ENCODE measurements around the gene UGT2B17. TPM values are rescaled to one million over a fixed set of nuclear protein-coding genes. Genes with fewer than 3 reads are reported as not detected.

Gene UGT2B17
- total RNA-seq, 4 donors from 2014 or later: not detected

- 93 to 100% methylated on average over 1 of the region's 1 CpG for WGBS, 2 donors
- Histone ChIP-seq H3K27ac (no peak overlapping the region), H3K27me3 (no peaks in the 10 kb centered on the region), H3K9me3 (no peaks in the 10 kb centered on the region), H3K4me1 (no peaks in the 10 kb centered on the region), H3K4me3 (replicated peaks in 1 of 3) (no peak overlapping the region), H3K36me3 (no peaks in the 10 kb centered on the region)
- no peak for DNase-seq
- TF ChIP-seq, protein P1, sequence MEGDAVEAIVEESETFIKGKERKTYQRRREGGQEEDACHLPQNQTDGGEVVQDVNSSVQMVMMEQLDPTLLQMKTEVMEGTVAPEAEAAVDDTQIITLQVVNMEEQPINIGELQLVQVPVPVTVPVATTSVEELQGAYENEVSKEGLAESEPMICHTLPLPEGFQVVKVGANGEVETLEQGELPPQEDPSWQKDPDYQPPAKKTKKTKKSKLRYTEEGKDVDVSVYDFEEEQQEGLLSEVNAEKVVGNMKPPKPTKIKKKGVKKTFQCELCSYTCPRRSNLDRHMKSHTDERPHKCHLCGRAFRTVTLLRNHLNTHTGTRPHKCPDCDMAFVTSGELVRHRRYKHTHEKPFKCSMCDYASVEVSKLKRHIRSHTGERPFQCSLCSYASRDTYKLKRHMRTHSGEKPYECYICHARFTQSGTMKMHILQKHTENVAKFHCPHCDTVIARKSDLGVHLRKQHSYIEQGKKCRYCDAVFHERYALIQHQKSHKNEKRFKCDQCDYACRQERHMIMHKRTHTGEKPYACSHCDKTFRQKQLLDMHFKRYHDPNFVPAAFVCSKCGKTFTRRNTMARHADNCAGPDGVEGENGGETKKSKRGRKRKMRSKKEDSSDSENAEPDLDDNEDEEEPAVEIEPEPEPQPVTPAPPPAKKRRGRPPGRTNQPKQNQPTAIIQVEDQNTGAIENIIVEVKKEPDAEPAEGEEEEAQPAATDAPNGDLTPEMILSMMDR (IDR thresholded peaks at IDR 0.05): no peak
- no peak for TF ChIP-seq POLR2A (IDR thresholded peaks at IDR 0.05)
- intact Hi-C loops (cut with DNase I): no loop called here
These were observed 30.1 kb upstream of the UGT2B17 start for GRCh38 chr4:68606240-68606639.

GRCh38 chr4:68599150-68599549, 23.0 kb upstream of the UGT2B17 start:
- H3K4me3 ChIP-seq (replicated peaks in 1 of 3): no peak overlapping the region
- intact Hi-C loops (cut with DNase I): no loop called here
- no peaks in the 10 kb centered on the region for H3K9me3 ChIP-seq
- no peak overlapping the region for H3K27ac ChIP-seq
- DNase-seq: no peak
- TF ChIP-seq, protein P1 (IDR thresholded peaks at IDR 0.05): no peak
- H3K4me1 ChIP-seq: no peaks in the 10 kb centered on the region
- H3K27me3 ChIP-seq: no peaks in the 10 kb centered on the region
- no peaks in the 10 kb centered on the region for H3K36me3 ChIP-seq
- WGBS, 2 donors: 70 to 78% methylated on average over 3 of the region's 3 CpGs

GRCh38 chr4:68597482-68597881, 21.4 kb upstream of the UGT2B17 start:
- intact Hi-C loops (cut with DNase I): no loop called here
- no peak for TF ChIP-seq POLR2A (IDR thresholded peaks at IDR 0.05)
- TF ChIP-seq, protein P1 (IDR thresholded peaks at IDR 0.05): no peak
- WGBS, 2 donors: 95 to 97% methylated on average over 2 of the region's 2 CpGs
- Histone ChIP-seq H3K36me3 (no peaks in the 10 kb centered on the region), H3K27ac (no peak overlapping the region), H3K27me3 (no peaks in the 10 kb centered on the region), H3K4me1 (no peaks in the 10 kb centered on the region), H3K4me3 (replicated peaks in 1 of 3) (no peak overlapping the region), H3K9me3 (no peaks in the 10 kb centered on the region)
- no peak for DNase-seq

DNA sequence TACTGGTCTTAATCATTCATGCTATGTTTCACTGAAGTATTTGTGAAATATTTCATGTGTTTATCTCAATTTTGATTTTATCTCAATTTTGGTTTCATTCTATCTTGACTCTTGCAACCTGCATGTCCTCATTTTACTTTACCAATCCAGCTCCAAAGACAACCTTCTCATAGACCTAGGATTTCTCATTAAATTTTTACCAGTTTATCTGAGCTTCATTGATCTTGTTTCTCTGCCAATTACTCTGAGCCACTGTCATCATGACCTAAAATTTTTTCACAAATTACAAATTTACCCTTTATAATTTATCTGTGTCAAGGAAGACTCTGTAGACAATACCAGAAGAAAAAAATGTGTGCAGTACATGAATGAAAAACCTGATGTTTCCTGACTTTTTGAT, 18.6 kb upstream of the UGT2B17 start:
- H3K4me3 ChIP-seq (replicated peaks in 1 of 3): no peak overlapping the region
- H3K36me3 ChIP-seq: no peaks in the 10 kb centered on the region
- H3K27me3 ChIP-seq: no peaks in the 10 kb centered on the region
- no peak overlapping the region for H3K27ac ChIP-seq
- no peak for TF ChIP-seq POLR2A (IDR thresholded peaks at IDR 0.05)
- TF ChIP-seq, protein P1 (IDR thresholded peaks at IDR 0.05): no peak
- intact Hi-C loops (cut with DNase I): no loop called here
- no peak for DNase-seq
- no peaks in the 10 kb centered on the region for H3K4me1 ChIP-seq
- no peaks in the 10 kb centered on the region for H3K9me3 ChIP-seq

DNA sequence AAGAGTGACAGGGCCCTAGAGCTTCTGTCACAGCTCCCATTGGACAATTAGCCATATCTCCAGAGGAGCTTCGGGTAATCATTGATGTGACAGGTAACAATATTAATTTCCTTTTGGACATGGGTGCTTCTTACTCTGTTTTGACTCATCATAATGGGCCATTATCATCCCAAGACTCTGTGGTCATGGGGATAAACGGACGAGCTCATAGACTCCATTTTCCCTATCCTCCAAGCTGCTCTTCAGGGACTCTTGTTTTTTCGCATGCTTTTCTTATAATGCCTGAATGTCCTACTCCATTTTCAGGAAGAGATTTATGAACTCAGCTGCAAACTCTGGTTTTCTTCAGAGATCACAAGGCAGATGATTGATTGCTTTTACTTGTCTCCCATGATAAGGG, 17.0 kb upstream of the UGT2B17 start:
- 77 to 93% methylated on average over 4 of the region's 4 CpGs for WGBS, 2 donors
- no peaks in the 10 kb centered on the region for H3K27me3 ChIP-seq
- no peak overlapping the region for H3K27ac ChIP-seq
- H3K9me3 ChIP-seq: no peaks in the 10 kb centered on the region
- no peaks in the 10 kb centered on the region for H3K36me3 ChIP-seq
- H3K4me3 ChIP-seq (replicated peaks in 1 of 3): no peak overlapping the region
- no peaks in the 10 kb centered on the region for H3K4me1 ChIP-seq
- intact Hi-C loops (cut with DNase I): no loop called here
- TF ChIP-seq POLR2A (IDR thresholded peaks at IDR 0.05): no peak
- TF ChIP-seq, protein P1 (IDR thresholded peaks at IDR 0.05): no peak
- DNase-seq: no peak
